ENCODE results near the gene ZNF491.
"Not testable (repeated sequence)": the region's sequence is repeated elsewhere in the genome, so short reads cannot be mapped to it uniquely, and the experiment has no call there.

Gene ZNF491

GRCh38 chr19:11798391-11799330 lies at the start of gene ZNF491:
TSS of gene ZNF491 (plus strand) at chr19:11798523. CDS start at chr19:11805954, 7,431 bp downstream.
- peak; percentile 76 for DNase-seq (ENCODE audit: extremely low spot score, insufficient read length, low read depth)
- FAIRE-seq = peak; percentile 83

- no peak for FAIRE-seq
- DNase-seq (ENCODE audit: extremely low spot score, insufficient read length, low read depth) = no peak
Measured at GRCh38 chr19:11749751-11750150, 48.6 kb upstream of the ZNF491 start.

GRCh38 chr19:11752244-11752736 lies 46.0 kb upstream of the ZNF491 start:
- DNase-seq (ENCODE audit: extremely low spot score, insufficient read length, low read depth) = no peak
- no peak for FAIRE-seq

- FAIRE-seq (no peak), DNase-seq (ENCODE audit: extremely low spot score, insufficient read length, low read depth) (no peak)
Measured at GRCh38 chr19:11754663-11755062, 43.7 kb upstream of the ZNF491 start.

GRCh38 chr19:11756965-11757364 lies 41.4 kb upstream of the ZNF491 start:
- FAIRE-seq = no peak
- no peak for DNase-seq (ENCODE audit: extremely low spot score, insufficient read length, low read depth)

GRCh38 chr19:11759805-11760204 lies 38.5 kb upstream of the ZNF491 start:
- FAIRE-seq (no peak), DNase-seq (ENCODE audit: extremely low spot score, insufficient read length, low read depth) (no peak)

- DNase-seq (ENCODE audit: extremely low spot score, insufficient read length, low read depth) = no peak
- no peak for FAIRE-seq
Measured at GRCh38 chr19:11763117-11763516, 35.2 kb upstream of the ZNF491 start.

- DNase-seq (ENCODE audit: extremely low spot score, insufficient read length, low read depth) = no peak
- no peak for FAIRE-seq
Measured at GRCh38 chr19:11763611-11764010, 34.7 kb upstream of the ZNF491 start.

GRCh38 chr19:11766597-11767591 lies 31.4 kb upstream of the ZNF491 start, which contains the start of gene ZNF441:
TSS of gene ZNF441 (plus strand) at chr19:11767000. CDS start at chr19:11767194, 194 bp downstream.
- DNase-seq (ENCODE audit: extremely low spot score, insufficient read length, low read depth) = peak; percentile 87
- peak; percentile 96 for FAIRE-seq

GRCh38 chr19:11767633-11768133 lies 30.6 kb upstream of the ZNF491 start:
- DNase-seq (ENCODE audit: extremely low spot score, insufficient read length, low read depth) (peak; percentile 37), FAIRE-seq (peak; percentile 26)

GRCh38 chr19:11769995-11770394 lies 28.3 kb upstream of the ZNF491 start:
- FAIRE-seq (no peak), DNase-seq (ENCODE audit: extremely low spot score, insufficient read length, low read depth) (no peak)

- not testable (repeated sequence) for FAIRE-seq; DNase-seq (ENCODE audit: extremely low spot score, insufficient read length, low read depth)
Measured at GRCh38 chr19:11771520-11771919, 26.8 kb upstream of the ZNF491 start.

GRCh38 chr19:11776669-11777068 lies 21.7 kb upstream of the ZNF491 start:
- not testable (repeated sequence) for DNase-seq (ENCODE audit: extremely low spot score, insufficient read length, low read depth); FAIRE-seq

- FAIRE-seq = no peak
- DNase-seq (ENCODE audit: extremely low spot score, insufficient read length, low read depth) = no peak
Measured at GRCh38 chr19:11780431-11781020, 17.8 kb upstream of the ZNF491 start.

- DNase-seq (ENCODE audit: extremely low spot score, insufficient read length, low read depth) (no peak), FAIRE-seq (no peak)
Measured at GRCh38 chr19:11781295-11782057, 16.8 kb upstream of the ZNF491 start.

GRCh38 chr19:11783767-11784166 lies 14.6 kb upstream of the ZNF491 start:
- DNase-seq (ENCODE audit: extremely low spot score, insufficient read length, low read depth) = no peak
- no peak for FAIRE-seq

GRCh38 chr19:11784356-11784755 lies 14.0 kb upstream of the ZNF491 start:
- FAIRE-seq = no peak
- DNase-seq (ENCODE audit: extremely low spot score, insufficient read length, low read depth) = no peak

- FAIRE-seq = no peak
- DNase-seq (ENCODE audit: extremely low spot score, insufficient read length, low read depth) = no peak
Measured at GRCh38 chr19:11787536-11787935, 10.8 kb upstream of the ZNF491 start.

- DNase-seq (ENCODE audit: extremely low spot score, insufficient read length, low read depth) = no peak
- no peak for FAIRE-seq
Measured at GRCh38 chr19:11792942-11793341, 5.4 kb upstream of the ZNF491 start.
